GM11168 (cell line): Measurements from ENCODE around the gene PHB1.

Source experiments
- in situ Hi-C: fragments of 300-500 bp; cut with MboI; formaldehyde crosslinking; loops from one replicate; pipeline ENCODE4 v1.12.0; 2022; ENCODE audit warnings: low sequenced_read_pairs; ENCODE audit not compliant: unreplicated experiment

Gene PHB1

DNA sequence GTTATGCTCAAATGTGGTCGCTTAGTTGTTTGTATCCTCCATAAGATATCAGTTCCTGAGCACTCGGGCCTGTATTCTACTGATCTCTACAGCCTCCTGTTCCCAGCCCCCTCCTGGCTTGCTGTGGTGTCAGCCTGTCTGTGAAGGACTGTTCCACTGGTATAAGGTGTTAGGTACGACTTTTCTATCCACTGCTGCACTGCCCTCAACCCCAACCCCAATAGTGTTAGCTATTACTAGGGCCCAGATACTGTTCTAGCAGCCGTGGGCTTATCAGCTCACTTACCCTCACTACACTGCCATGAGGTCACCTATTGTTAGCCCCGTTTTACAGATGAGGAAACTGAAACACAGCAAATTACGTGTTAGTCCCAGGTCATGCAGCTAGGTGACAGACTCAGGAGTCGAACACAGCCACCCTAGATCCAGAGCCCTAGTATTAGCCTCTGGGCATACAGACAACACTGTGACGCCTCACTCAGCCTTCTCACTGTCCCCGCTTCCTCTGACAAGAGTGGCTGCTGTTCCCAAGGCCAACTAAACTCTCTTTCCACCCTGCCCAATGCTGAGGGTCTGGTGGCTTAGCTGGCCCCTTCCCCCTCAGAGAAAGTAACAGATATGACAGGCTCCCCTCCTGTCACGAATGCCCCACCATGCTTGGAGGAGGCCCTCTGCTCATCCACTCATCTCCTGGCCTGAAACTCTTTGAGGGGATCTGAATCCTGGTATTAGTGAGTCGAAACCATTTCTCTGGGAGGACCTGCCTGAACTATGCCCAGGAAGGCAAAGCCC lies 27.0 kb downstream of the PHB1 start:
- in situ Hi-C loops, result no loop called here

DNA sequence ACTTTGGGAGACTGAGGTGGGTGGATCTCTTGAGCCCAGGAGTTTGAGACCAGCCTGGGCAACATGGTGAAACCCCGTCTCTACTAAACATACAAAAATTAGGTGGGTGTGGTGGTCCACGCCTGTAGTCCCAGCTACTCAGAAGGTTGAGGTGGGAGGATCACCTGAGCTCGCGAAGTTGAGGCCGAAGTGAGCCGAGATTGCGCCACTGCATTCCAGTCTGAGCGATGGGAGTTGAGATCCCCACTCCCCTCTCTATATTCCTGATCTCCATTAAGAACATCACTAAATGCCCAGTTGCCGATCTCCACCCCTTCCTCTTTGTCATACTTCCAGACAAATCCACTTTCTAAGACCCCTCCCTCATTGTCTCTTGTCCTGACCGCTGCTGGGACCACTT lies 28.3 kb downstream of the PHB1 start:
- in situ Hi-C loops, result no loop called here

- in situ Hi-C loops, result no loop called here
Measured at GRCh38 chr17:49384951-49385350, 29.7 kb downstream of the PHB1 start.

DNA sequence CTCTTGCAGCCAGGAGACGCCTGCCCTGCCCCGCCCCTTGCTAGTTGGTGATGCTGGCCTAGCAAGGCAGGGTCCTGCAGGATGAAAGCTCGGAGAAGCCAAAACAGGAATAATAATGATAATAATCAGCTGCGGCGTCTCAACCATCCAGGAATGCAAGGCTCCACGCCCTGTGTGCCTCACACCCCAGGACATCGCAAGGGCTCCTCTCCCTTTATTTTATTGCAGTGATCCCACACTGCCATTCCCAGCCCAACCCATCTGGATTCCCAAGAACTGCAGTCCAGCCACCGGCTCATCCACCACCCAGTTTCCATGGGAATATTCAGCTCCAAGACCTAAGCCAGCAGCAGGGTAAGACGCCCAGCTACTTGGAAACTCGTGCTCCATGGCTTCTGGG lies 31.6 kb downstream of the PHB1 start:
- in situ Hi-C loops, result no loop called here

GRCh38 chr17:49382556-49382955 lies 32.1 kb downstream of the PHB1 start:
- in situ Hi-C loops, result no loop called here

DNA sequence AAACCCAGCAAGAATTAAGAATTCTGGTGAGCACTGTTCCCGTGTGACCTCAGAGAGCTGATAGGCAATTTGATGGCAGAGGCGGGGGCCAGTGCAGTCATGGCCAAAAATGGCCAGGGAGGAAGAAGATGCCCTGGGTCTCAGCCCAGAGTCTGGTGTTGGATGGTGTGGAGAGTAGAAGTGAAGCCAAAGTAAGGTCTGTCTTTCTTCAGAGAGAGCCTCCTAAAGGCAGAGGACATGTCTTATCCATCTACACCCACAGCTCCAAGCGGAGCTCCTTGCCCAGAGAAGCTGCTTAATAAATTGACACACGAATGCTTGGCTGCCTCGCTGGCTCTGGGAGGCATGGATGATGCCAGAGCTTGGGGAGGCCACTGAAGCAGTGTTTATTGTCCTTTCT lies 32.9 kb downstream of the PHB1 start:
- in situ Hi-C loops, result no loop called here

DNA sequence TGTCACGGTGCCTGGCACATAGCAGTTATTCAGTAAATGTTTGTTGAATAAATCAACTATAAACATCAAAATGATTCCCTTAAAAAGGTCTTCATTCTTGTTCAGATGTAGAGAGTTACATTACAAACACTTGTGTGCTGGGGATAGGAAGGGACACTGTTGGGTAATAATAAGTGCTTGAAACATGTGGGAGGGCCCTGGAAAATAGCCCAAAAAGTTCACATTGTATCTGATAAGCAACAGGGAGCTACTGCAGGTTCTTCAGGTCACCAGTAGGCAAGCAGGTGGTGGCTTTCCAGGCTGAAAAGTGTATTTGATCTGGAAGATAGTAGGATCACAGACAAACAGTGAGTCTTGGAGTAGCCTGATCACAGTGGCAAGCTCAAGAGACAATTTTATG lies 33.6 kb downstream of the PHB1 start:
- in situ Hi-C loops, result no loop called here

DNA sequence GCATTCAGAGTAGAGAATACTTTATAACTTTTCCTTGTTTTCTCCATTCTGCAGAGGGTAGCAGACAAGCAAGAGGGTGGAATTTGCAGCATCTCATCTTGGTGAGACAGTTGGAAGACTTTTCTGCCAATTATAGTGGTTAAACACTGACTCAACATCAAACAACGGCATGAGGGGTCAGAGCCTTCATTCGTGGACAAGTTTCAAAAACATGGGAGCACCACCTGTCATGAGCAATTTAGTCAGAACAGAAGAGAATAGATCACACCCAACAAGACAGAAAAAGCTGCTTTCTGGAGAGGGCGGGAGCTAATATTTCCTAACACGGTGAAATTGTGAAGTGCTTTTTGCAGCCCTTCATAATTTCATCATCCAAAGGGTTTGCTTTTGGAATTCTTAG lies 34.8 kb downstream of the PHB1 start:
- in situ Hi-C loops, result no loop called here

DNA sequence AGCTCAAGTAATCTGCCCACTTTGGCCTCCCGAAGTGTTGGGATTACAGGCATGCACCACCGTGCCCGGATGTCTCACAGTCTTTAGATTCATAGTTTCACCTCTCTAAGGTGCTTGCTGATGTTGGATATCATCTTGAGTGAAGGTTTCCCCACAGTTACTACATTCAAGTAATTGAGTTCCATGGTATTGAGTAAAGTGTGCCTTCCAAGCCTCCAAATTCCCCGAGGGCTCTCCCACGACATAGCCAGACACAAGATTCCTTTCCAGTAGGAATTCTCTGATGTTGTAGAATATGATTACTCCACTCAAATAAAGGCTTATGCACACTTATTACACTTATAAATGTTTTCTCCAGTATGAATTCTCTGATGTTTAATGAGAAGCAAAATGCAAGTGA lies 36.4 kb downstream of the PHB1 start:
- in situ Hi-C loops, result no loop called here

DNA sequence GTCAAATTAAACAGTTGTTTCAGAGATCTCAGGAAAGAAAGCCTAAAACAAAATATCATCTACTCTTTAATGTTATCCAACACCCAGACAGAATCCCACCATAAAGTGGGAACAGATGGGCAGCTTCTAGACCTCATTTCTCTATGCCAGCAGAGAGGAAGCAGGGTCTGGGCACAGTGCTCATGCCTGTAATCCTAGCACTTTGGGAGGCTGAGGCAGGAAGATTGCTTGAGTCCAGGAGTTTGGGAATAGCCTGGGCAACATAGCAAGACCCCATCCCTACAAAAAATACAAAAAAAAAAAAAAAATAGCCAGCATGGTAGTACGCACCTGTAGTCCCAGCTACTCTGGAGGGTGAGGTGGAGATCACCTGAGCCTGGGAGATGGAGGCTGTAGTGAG lies 39.1 kb downstream of the PHB1 start:
- in situ Hi-C loops, result no loop called here

DNA sequence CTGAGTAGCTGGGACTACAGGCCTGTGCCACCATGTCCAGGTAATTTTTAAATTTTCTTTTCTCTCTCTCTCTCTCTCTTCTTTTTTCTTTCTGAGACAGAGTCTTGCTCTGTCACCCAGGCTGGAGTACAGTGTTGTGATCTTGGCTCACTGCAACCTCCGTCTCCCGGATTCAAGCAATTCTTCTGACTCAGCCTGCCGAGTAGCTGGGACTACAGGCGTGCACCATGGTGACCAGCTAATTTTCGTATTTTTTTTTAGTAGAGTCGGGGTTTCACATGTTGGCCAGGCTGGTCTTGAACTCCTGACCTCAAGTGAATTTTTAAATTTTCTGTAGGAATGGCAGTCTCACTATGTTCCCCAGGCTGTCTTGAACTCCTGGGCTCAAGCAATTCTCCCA lies 41.6 kb downstream of the PHB1 start:
- in situ Hi-C loops, result no loop called here

- in situ Hi-C loops, result no loop called here
Measured at GRCh38 chr17:49372425-49372824, 42.3 kb downstream of the PHB1 start.

DNA sequence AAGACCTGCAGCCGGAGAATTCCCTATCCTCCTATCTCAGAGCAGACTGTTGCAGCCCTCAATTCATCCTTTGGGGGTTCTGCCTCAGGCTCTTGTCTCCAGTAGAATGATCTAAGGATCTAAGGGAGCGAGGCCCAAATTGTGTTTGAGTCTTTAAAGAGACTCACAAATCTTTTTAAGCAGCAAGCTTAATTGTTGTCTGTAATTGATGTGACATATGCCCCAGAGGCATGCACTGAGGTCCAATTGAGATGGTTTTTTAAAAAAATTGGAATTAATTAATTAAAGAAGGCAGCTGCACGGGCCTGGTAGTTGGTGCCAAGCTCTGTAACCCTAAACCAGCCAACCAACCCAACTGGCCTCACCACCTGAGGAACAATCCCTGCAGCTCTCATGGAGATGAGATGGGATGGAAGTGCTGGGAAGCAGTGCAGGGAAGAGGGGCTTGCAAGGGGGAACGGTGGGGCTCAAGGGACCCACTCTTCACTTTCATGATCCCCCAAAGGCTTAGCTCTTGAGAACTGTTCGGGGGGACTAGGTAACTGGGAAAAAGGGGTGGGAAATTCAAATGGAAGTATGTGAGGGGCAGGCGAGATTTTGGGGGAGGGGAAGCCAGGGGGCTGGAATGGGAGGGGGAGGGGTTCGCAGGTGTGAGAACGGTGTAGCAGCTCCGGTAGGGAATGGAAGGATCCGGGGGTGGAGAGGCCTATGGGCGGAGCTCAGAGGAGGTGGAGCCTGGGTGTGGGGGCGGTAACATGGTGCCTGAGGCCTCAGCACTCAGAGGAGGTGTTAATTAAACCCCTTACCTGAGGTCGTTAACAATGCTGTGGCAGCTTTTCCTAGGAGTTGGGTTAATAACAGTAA lies 43.5 kb downstream of the PHB1 start:
- in situ Hi-C loops, result no loop called here

DNA sequence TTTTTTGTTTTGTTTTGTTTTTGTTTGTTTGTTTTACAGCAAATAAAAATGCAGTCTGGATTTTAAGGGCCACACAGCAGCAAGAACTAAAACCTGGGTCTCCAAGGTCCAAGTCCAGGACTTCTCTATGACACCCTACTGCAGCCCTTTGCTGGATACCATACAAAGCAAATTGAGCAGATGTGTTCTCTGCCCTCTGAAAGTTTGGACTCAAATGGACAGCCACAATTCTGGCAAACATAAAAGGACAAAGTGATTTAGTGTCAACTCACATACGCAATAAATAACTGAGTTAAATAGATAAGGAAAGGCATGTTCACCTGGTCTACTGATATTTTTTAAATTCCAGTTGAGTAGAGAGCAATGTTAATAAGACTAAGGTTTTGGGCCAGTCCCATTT lies 44.9 kb downstream of the PHB1 start:
- in situ Hi-C loops, result loop anchor here (5.0 kb wide), 1 partner anchor 52 kb away; no protein-coding TSS in a partner anchor

DNA sequence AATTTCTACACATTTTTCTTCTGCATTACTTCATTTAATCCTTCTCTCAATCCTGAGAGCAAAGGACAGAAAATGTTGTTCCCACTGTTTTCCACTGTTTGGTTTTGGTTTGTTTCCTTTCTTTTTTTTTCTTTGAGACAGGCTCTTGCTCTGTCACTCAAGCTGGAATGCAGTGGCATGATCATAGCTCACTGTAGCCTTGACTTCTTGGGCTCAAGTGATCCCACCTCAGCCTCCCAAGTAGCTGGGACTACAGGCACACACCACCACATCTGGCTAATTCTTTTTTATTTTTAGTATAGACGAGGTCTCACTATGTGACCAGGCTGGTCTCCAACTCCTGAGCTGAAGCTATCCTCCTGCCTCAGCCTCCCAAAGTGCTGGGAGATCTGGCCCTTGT lies 45.6 kb downstream of the PHB1 start:
- in situ Hi-C loops, result loop anchor here (5.0 kb wide), 1 partner anchor 52 kb away; no protein-coding TSS in a partner anchor

DNA sequence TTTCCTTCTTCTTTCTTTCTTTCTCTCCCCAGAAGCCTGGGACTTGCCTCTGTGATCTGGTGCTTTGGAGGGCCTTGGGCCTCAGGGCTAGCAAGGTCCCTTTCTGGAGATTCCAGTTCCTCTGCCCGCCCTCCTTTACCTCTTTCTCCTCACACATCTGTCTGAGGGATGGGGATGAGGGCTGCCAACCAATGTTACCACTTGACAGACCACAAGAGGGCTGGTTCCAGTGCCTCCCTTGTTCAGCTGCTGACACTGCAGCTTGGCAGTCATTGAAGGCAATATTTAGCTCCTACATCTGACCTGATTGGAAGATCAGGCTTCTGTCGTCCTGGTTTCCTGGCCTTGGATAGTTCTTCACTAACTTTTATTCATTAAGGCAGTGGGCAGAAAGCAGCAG lies 49.0 kb downstream of the PHB1 start:
- in situ Hi-C loops, result loop anchor here (5.0 kb wide), 1 partner anchor 48 kb away; no protein-coding TSS in a partner anchor

DNA sequence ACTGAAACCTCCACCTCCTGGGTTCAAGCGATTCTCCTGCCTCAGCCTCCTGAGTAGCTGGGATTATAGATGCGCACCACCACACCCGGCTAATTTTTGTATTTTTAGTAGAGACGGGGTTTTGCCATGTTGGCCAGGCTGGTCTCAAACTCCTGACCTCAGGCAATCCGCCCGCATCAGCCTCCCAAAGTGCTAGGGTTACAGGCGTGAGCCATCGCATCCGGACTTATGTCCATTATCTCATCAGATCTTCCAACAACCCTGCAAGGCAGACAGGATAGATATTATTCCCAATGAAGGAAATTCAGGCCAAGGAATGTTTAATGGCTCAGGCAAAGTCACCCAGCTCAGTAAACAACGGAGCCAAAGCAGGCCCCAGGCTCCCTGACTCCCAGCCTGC lies 49.6 kb downstream of the PHB1 start:
- in situ Hi-C loops, result loop anchor here (5.0 kb wide), 1 partner anchor 48 kb away; no protein-coding TSS in a partner anchor

DNA sequence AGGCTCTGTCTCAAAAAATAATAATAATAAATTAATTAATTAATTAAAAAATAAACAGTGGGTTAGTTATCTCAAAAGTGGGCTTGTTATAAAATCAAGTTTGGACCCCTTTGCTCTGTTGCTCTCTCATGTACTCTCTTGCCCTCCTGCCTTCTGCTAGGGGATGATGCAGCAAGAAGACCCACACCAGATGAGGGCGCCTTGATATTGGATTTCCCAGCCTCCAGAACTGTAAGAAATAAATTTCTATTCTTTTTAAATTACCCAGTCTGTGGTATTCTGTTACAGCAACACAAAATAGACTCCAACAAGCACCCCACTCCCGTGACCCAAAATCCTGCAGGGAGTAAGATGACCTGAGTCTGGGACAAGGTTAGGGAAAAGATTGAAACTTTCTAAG lies 50.6 kb downstream of the PHB1 start:
- in situ Hi-C loops, result no loop called here

GRCh38 chr17:49363251-49363650 lies 51.4 kb downstream of the PHB1 start:
- in situ Hi-C loops, result no loop called here

DNA sequence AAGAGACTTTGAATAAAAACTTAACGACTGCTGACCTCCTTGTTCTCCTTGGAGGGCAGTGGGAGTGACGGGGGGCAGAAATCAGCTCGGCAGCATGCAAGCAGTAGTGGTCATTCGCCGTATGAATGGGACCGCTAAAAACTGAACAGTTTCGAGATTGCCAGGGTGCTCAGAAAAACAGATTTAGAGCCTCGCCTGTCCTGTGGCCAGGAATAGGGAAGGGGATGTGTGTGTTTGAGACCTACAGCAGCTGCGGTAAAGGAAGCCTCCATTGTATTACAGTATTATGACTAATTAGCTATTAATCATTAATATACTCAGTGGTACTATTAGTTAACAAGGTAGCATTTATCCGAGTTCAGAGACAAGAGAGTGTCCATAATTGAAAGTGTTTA lies 52.0 kb downstream of the PHB1 start:
- in situ Hi-C loops, result no loop called here
